MCF 10A (cell line): Measurements from ENCODE around the gene DENND2C. TPM values are rescaled to one million over a fixed set of nuclear protein-coding genes. Genes with fewer than 3 reads are reported as not detected.
A peak's percentile ranks its signal among the peaks of the same experiment; 100 is the strongest.
"Not testable (repeated sequence)": the region's sequence is repeated elsewhere in the genome, so short reads cannot be mapped to it uniquely, and the experiment has no call there.

Source experiments
- BruUV-seq: library from RNA; stranded (reverse); fragments of 400-500 nt; replicated peaks from 2 replicates; lab custom pipeline; 2021; lab: Mats Ljungman, UMichigan
- CTCF ChIA-PET: fragments of 300-600 bp; sonication (Branson Sonifier 250); formaldehyde crosslinking; extraction: SDS; loops from one replicate; lab custom pipeline; 2021; ENCODE audit warnings: antibody characterized with exemption, inconsistent platforms; lab: Yijun Ruan, JAX
- POLR2A ChIA-PET: fragments of 300-600, 350-650 bp; sonication (Branson Sonifier 250); formaldehyde crosslinking; extraction: SDS; loops from one replicate; lab custom pipeline; 2020; ENCODE audit warnings: antibody characterized with exemption, inconsistent platforms; lab: Yijun Ruan, JAX
- DNase-seq: peaks from one replicate; pipeline ENCODE4 v3.0.0-alpha.2; 2018; ENCODE audit not compliant: unreplicated experiment
- H3K27ac Mint-ChIP-seq: one replicate; pipeline ENCODE4 v1.8.0; 2022; ENCODE audit warnings: mild to moderate bottlenecking, low read depth, mixed read lengths; ENCODE audit not compliant: unreplicated experiment
- H3K27me3 Mint-ChIP-seq: one replicate; pipeline ENCODE4 v1.8.0; 2022; ENCODE audit warnings: mixed read lengths; ENCODE audit not compliant: insufficient read depth, unreplicated experiment
- H3K36me3 Mint-ChIP-seq: one replicate; pipeline ENCODE4 v1.8.0; 2022; ENCODE audit warnings: mild to moderate bottlenecking, moderate library complexity, mixed read lengths; ENCODE audit not compliant: insufficient read depth, unreplicated experiment
- H3K4me1 Mint-ChIP-seq: one replicate; pipeline ENCODE4 v1.8.0; 2022; ENCODE audit warnings: mixed read lengths; ENCODE audit not compliant: insufficient read depth, unreplicated experiment
- H3K4me3 Mint-ChIP-seq: one replicate; pipeline ENCODE4 v1.8.0; 2022; ENCODE audit warnings: mild to moderate bottlenecking, moderate library complexity, mixed read lengths; ENCODE audit not compliant: unreplicated experiment
- H3K9me3 Mint-ChIP-seq: one replicate; pipeline ENCODE4 v1.8.0; 2022; ENCODE audit warnings: mixed read lengths; ENCODE audit not compliant: unreplicated experiment
- CTCF ChIP-seq: fragments of 200-600 bp; IDR thresholded peaks from one replicate; pipeline ENCODE4 v1.8.0; 2022; ENCODE audit warnings: antibody characterized with exemption, mild to moderate bottlenecking; ENCODE audit not compliant: unreplicated experiment
- intact Hi-C: fragments of 100-400 bp; cut with micrococcal nuclease; formaldehyde crosslinking; loops from 2 replicates; pipeline ENCODE4 v1.14.1; 2022
- total RNA-seq: library from RNA; stranded (reverse); gene quantifications from 2 replicates; pipeline ENCODE4 v1.2.3, GENCODE V29; 2022

Gene DENND2C
- total RNA-seq, 1 experiment from 2014 or later = 5.8 TPM

DNA sequence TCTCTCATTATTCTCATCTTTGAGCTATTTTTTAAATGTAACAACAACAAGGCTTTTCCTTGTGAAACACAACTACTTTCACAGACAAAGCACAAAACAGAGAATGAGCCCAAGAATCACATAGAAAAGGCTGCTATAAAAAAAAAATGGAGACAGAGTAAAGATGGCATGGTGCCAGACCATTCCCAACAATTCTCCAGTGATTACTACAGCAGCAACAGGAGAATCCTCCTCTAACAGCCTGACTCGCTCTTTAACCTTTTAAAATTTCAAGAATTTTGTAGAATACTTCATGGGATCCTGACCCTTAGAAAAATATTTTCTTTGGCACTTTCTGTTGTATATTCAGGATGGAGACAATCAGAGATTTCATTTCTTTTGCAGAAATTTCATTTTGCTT, 84.6 kb downstream of the DENND2C start:
- intact Hi-C loops = no loop called here
- no peaks in the 10 kb centered on the region for H3K27me3 Mint-ChIP-seq
- H3K27ac Mint-ChIP-seq = no peak overlapping the region
- CTCF ChIA-PET = interaction anchor here (0.5 to 0.7 kb wide), 2 partner anchors 85 to 114 kb away, joined by 3 to 4 read pairs; partner anchors contain the start of gene DENND2C
- no peaks in the 10 kb centered on the region for H3K36me3 Mint-ChIP-seq
- no peak for TF ChIP-seq CTCF
- no peak for DNase-seq
- no peak overlapping the region for H3K4me3 Mint-ChIP-seq
- no peaks in the 10 kb centered on the region for H3K9me3 Mint-ChIP-seq
- POLR2A ChIA-PET = interaction anchor here (1.0 kb wide), 1 partner anchor 85 kb away, joined by 5 read pairs; no protein-coding TSS in a partner anchor
- no TSS peak for BruUV-seq
- H3K4me1 Mint-ChIP-seq = peaks cover 6% of the 10 kb centered on the region

DNA sequence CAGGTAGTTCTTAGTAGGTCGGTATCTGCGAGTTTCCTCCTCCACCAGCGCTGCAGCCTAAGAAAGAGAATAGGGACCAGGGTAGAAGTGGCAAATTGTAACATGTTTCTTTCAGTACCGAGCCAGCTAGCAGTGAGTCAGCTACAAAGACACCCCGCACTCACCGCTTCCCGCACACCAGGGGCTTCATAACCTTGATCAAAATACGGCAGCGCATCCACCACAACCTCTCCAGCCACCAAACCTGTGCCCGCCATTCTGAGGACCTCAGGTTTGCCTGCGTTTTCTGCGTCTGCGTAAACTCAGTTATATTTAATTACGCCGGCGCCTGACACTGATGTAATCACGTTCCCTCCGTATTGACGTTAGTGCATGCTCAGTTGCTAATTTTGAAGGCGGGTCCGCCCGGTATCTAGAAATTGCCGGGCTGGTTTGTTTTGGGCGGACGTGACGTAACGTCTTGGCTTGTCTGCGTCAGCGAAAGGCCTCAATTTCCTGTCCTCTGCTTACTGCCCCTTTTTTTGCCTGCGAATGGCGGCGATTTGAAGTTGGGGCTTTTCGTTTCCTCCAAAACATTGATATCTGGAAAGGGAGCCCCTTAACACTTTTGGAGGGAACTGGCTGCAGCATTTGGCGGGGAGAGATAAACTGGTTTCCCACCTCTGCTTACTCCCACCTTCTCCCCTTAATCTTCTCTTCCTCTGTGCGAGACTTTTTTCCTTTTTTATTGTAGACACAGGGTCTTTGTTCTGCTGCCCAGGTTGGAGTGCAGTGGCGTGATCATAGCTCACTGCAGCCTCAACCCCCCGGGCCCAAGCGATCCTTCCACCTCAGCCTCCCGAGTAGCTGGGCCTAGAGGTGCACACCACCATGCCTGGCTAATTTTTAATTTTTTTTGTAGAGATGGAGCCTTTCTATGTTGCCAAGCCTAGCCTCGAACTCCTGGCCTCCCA, 88.2 kb downstream of the DENND2C start, which contains the start of gene BCAS2:
TSS of gene BCAS2 (minus strand) at position 281 of the 953 bp plus-strand sequence. CDS start at position 257, 24 bp downstream.
- no peaks in the 10 kb centered on the region for H3K27me3 Mint-ChIP-seq
- DNase-seq = peak; percentile 98
- no peak for TF ChIP-seq CTCF
- H3K27ac Mint-ChIP-seq = peak within 1 kb of the TSS; percentile 99
- ChIA-PET CTCF (interaction anchor here (0.6 to 2.5 kb wide), 14 partner anchors 8 to 685 kb away, joined by 3 to 16 read pairs (median 3); partner anchors contain the start of gene DENND2C), POLR2A (interaction anchor here (0.6 to 3.7 kb wide), 23 partner anchors 9 to 235 kb away, joined by 3 to 99 read pairs (median 5); partner anchors contain the start of genes DENND2C, NRAS and TRIM33)
- no peaks in the 10 kb centered on the region for H3K9me3 Mint-ChIP-seq
- intact Hi-C loops = loop anchor here (1.0 kb wide), 1 partner anchor 89 kb away; the partner anchor contains the start of gene DENND2C
- H3K36me3 Mint-ChIP-seq = peaks cover 34% of the 10 kb centered on the region
- TSS peak; percentile 90 for BruUV-seq
- peaks cover 6% of the 10 kb centered on the region for H3K4me1 Mint-ChIP-seq
- H3K4me3 Mint-ChIP-seq = peak within 1 kb of the TSS; percentile 98

DNA sequence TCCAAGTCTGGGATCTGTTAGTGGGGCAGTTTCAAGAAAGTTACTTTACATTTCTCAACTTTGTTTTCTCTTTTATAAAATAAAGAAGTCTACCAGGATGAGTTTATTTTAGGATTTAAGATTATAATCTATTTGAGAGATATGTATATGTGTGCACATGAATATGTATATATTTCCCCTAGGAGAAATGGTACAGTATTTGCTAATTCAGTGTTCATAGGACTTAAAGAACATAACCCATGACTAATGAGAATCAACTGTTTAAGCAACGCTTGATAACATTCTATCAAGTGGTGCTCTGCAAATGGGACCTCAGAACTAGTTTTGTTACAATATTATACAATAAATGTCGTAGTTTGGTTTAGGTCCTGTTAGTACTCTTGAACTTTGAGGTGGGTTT, 95.5 kb downstream of the DENND2C start:
- no peak for TF ChIP-seq CTCF
- CTCF ChIA-PET = interaction anchor here (1.6 kb wide), 1 partner anchor 227 kb away, joined by 7 read pairs; no protein-coding TSS in a partner anchor
- no peak for DNase-seq
- Mint-ChIP-seq H3K4me1 (no peaks in the 10 kb centered on the region), H3K9me3 (no peaks in the 10 kb centered on the region), H3K4me3 (no peak overlapping the region), H3K27me3 (no peaks in the 10 kb centered on the region), H3K27ac (no peak overlapping the region), H3K36me3 (peaks cover 94% of the 10 kb centered on the region)
- intact Hi-C loops = no loop called here
- BruUV-seq = no TSS peak
- POLR2A ChIA-PET = interaction anchor here (1.1 to 1.7 kb wide), 2 partner anchors 37 to 95 kb away, joined by 3 to 5 read pairs; partner anchors contain the start of gene DENND2C

- Mint-ChIP-seq H3K4me3 (no peak overlapping the region), H3K27me3 (no peaks in the 10 kb centered on the region), H3K9me3 (no peaks in the 10 kb centered on the region), H3K27ac (no peak overlapping the region), H3K36me3 (peaks cover 43% of the 10 kb centered on the region), H3K4me1 (no peaks in the 10 kb centered on the region)
- BruUV-seq = no TSS peak
- ChIA-PET CTCF (interaction anchor here (0.7 kb wide), 1 partner anchor 12 kb away, joined by 3 read pairs; no protein-coding TSS in a partner anchor), POLR2A (interaction anchor here (0.6 to 0.9 kb wide), 2 partner anchors 179 to 292 kb away, joined by 3 read pairs; no protein-coding TSS in a partner anchor)
- TF ChIP-seq CTCF = no peak
- intact Hi-C loops = no loop called here
- no peak for DNase-seq
These were observed 105.7 kb downstream of the DENND2C start for GRCh38 chr1:114564141-114564540.

DNA sequence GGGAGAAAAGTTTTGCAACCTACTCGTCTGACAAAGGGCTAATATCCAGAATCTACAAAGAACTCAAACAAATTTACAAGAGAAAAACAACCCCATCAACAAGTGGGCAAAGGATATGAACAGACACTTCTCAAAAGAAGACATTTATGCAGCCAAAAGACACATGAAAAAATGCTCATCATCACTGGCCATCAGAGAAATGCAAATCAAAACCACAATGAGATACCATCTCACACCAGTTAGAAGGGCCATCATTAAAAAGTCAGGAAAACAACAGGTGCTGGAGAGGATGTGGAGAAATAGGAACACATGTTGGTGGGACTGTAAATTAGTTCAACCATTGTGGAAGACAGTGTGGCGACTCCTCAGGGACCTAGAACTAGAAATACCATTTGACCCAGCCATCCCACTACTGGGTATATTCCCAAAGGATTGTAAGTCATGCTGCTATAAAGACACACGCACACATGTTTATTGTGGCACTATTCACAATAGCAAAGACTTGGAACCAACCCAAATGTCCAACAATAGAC, 106.8 kb downstream of the DENND2C start:
- H3K4me3 Mint-ChIP-seq, POLR2A ChIA-PET, intact Hi-C loops, H3K27ac Mint-ChIP-seq, H3K27me3 Mint-ChIP-seq, BruUV-seq, DNase-seq, H3K4me1 Mint-ChIP-seq, H3K9me3 Mint-ChIP-seq: not testable (repeated sequence)
- CTCF ChIA-PET = interaction anchor here (0.6 kb wide), 1 partner anchor 111 kb away, joined by 4 read pairs; no protein-coding TSS in a partner anchor
- peaks cover 32% of the 10 kb centered on the region for H3K36me3 Mint-ChIP-seq
